Mucosa of descending colon (tissue), 3 donors: ENCODE results near the gene KAZN. TPM values are rescaled to one million over a fixed set of nuclear protein-coding genes. Genes with fewer than 3 reads are reported as not detected.

Source experiments
- ATAC-seq: fragments of 200-7000 bp; cut with Tn5 transposase; one replicate; pipeline ENCODE4 v1.9.1; 2020; ENCODE audit warnings: mild to moderate bottlenecking, moderate library complexity
- DNase-seq, 3 donors: peaks; one replicate each; pipeline ENCODE4 v3.0.0-alpha.2; 2020
- H3K36me3 ChIP-seq: fragments of 200-600 bp; one replicate; pipeline ENCODE4 v1.8.0; 2021; ENCODE audit warnings: low read depth, mild to moderate bottlenecking
- H3K4me1 ChIP-seq: fragments of 200-600 bp; one replicate; pipeline ENCODE4 v1.8.0; 2021; ENCODE audit warnings: low read depth, mild to moderate bottlenecking
- H3K4me3 ChIP-seq: fragments of 200-600 bp; one replicate; pipeline ENCODE4 v1.8.0; 2021; ENCODE audit warnings: mild to moderate bottlenecking
- H3K9me3 ChIP-seq: fragments of 200-600 bp; one replicate; pipeline ENCODE4 v1.8.0; 2021; ENCODE audit warnings: mild to moderate bottlenecking
- intact Hi-C, 2 donors: fragments of 100-400 bp; cut with DNase I in 1 of 2; cut with micrococcal nuclease in 1 of 2; formaldehyde crosslinking; loops; one replicate each; pipeline versions ENCODE4 v1.11.0 to v1.11.1; 2022; cut with DNase I, micrococcal nuclease
- total RNA-seq, 3 donors: library from RNA; stranded (reverse); fragmentation: NEBNext Ultra II Directional in 2 of 3; extraction: Animal tissue kit (Norgen Biotek cat#: 25700) in 2 of 3; gene quantifications; one replicate each; pipeline versions ENCODE4 v1.2.1 to v1.2.4, GENCODE V29; 2021 to 2023
- TF ChIP-seq, protein P1 (sequence below): fragments of 200-600 bp; IDR thresholded peaks from one replicate; pipeline ENCODE4 v1.8.0; 2022; ENCODE audit warnings: antibody characterized with exemption, mild to moderate bottlenecking
- donor health status: DM: no; HTN: no; CAD: no; lungs with moderate emphysema.
- donor health status: DM: no; HTN: no; CAD: no.
- donor health status: DM: no; HTN: yes; CAD: no.

KAZN gene
- total RNA-seq, 3 donors from 2014 or later, result 9.7 to 21.9 (median 15.8) TPM

DNA sequence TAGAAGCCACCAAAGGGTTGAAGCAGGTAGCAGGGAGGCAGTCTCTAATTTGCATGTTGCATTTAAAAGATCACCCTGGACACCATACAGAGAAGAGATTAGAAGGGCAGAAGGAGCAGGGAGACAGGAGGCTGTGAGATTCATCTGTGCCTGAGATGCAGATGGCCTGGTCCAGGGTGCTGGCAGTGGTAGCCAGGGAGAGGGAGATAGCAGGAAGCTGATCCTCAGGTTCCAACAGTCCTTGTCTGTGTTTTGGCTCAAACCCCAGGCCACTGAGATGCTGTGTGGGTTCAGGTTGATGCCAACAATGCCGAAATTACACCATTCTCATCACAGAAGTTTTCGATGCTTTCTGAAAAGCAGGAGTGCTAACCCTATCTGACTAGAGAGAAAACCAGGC is 113.7 kb downstream of the KAZN start:
- no peaks in the 10 kb centered on the region for H3K4me1 ChIP-seq
- intact Hi-C loops, result no loop called here
- no peak overlapping the region for H3K4me3 ChIP-seq
- DNase-seq (no peak), ATAC-seq (no peak)
- no peaks in the 10 kb centered on the region for H3K36me3 ChIP-seq
- H3K9me3 ChIP-seq, result no peaks in the 10 kb centered on the region
- TF ChIP-seq, protein P1, sequence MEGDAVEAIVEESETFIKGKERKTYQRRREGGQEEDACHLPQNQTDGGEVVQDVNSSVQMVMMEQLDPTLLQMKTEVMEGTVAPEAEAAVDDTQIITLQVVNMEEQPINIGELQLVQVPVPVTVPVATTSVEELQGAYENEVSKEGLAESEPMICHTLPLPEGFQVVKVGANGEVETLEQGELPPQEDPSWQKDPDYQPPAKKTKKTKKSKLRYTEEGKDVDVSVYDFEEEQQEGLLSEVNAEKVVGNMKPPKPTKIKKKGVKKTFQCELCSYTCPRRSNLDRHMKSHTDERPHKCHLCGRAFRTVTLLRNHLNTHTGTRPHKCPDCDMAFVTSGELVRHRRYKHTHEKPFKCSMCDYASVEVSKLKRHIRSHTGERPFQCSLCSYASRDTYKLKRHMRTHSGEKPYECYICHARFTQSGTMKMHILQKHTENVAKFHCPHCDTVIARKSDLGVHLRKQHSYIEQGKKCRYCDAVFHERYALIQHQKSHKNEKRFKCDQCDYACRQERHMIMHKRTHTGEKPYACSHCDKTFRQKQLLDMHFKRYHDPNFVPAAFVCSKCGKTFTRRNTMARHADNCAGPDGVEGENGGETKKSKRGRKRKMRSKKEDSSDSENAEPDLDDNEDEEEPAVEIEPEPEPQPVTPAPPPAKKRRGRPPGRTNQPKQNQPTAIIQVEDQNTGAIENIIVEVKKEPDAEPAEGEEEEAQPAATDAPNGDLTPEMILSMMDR, result no peak

DNA sequence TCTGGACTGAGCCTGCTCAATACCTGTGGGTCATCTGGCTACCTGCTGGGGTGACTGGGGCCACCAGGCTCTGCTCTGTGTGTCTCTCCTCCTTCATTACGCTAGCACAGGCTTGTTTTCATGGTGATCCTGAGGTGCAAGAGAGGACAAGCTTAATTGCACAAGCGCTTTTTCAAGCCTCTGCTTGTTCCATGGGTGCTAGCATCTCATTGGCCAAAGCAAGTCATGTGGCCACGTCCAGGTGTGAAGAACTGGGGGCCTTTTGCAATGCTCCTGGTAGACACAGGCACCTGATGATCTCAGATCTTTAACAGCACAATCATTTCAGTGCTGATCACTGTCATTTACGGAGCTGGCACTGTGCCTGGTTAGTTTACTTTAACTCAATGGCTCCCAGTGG is 114.6 kb downstream of the KAZN start:
- no peaks in the 10 kb centered on the region for H3K9me3 ChIP-seq
- no peak for DNase-seq
- H3K36me3 ChIP-seq, result no peaks in the 10 kb centered on the region
- H3K4me3 ChIP-seq, result no peak overlapping the region
- no peak for ATAC-seq
- H3K4me1 ChIP-seq, result no peaks in the 10 kb centered on the region
- intact Hi-C loops, result no loop called here
- TF ChIP-seq, protein P1, result no peak

DNA sequence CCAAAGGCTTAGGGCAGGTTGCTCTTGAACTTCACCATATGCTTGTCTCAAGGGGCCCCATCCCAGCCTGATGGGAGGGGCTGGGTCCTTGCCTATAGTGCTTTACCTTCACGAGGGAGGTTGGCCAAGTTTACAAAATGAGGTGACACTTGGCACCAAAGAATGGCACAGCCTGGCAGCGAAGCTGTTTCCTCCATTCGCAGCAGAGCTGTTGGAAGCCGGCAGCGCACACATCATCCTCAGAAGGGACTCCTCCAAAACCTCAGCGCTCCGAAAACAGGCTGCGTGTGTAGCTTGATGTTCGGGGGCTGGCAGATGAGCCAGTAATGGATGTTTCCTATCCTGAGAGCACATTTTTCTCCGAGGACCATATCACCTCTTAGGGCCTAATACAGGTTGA is 116.8 kb downstream of the KAZN start:
- Histone ChIP-seq H3K4me3 (no peak overlapping the region), H3K4me1 (no peaks in the 10 kb centered on the region), H3K36me3 (no peaks in the 10 kb centered on the region), H3K9me3 (no peaks in the 10 kb centered on the region)
- TF ChIP-seq, protein P1, result no peak
- DNase-seq, result no peak
- intact Hi-C loops, result no loop called here
- no peak for ATAC-seq

DNA sequence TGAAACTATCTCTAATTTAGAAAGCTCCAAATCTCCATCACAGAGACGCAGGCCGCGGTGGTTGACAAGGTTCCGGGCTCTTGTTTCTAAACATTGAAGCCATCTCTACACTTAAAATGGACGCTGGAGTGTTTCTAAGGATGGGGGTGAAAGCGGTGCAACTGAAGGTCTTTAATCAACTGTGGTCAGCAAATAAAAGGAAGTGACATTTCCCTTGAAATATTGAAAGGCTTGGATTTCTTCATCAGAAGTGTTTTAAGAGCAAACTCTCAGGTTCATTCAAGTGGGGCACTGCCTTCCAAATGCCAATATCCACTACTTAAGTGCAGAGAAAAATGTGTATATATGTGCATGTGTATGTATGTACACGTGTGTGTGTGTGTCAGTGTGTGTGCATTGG is 117.3 kb downstream of the KAZN start:
- Histone ChIP-seq H3K36me3 (no peaks in the 10 kb centered on the region), H3K4me3 (no peak overlapping the region), H3K9me3 (no peaks in the 10 kb centered on the region), H3K4me1 (no peaks in the 10 kb centered on the region)
- intact Hi-C loops, result no loop called here
- TF ChIP-seq, protein P1, result no peak
- DNase-seq (no peak), ATAC-seq (no peak)

DNA sequence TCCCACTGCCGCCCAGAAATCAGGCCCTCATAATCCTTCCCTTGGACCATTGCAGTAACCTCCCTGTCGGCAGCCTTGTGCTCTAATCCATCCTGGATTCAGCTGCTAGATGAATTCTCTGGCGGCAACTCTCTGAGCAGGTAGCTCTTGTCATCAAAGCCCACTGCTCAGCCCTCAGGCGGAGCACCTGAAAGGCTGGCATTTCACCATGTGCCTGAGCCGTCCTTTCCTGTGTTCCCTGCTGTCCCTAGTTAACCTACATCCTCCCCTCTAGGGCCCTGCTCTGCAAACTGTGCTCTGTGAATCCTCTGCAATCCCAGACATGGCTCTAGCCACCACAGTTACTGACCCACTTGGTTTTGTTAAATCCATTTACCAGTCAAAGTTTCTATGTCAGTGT is 118.0 kb downstream of the KAZN start:
- TF ChIP-seq, protein P1, result no peak
- intact Hi-C loops, result no loop called here
- Histone ChIP-seq H3K36me3 (no peaks in the 10 kb centered on the region), H3K4me3 (no peak overlapping the region), H3K9me3 (no peaks in the 10 kb centered on the region), H3K4me1 (no peaks in the 10 kb centered on the region)
- no peak for DNase-seq
- no peak for ATAC-seq

DNA sequence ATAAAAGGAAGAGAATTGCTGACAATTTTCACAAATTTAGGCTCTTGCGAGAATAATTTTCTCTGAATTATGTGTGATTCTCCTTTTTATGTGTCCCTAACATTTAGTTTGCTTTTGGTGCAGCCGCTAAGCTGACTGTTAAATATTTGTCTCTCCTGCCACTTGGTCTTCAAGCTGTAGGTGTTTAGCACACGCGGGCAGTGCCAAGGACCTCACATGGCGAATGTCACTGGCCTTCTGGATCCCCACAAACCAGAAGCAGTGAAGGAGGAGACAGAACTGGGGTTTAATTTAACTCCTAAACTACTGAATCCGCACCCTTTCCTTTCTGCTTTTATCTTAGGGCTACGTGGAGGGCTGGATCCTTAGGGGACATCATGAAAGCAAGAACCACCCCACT is 120.0 kb downstream of the KAZN start:
- TF ChIP-seq, protein P1, result no peak
- DNase-seq (no peak), ATAC-seq (no peak)
- intact Hi-C loops, result no loop called here
- Histone ChIP-seq H3K36me3 (no peaks in the 10 kb centered on the region), H3K9me3 (no peaks in the 10 kb centered on the region), H3K4me1 (no peaks in the 10 kb centered on the region), H3K4me3 (no peak overlapping the region)
